ENCODE measurements around the gene ADAMTS14.

Gene ADAMTS14

GRCh38 chr10:70743879-70744278 is 71.6 kb downstream of the ADAMTS14 start:
- H4K20me1 ChIP-seq (ENCODE audit: control insufficient read depth, insufficient read depth, low read depth, low read length): no peaks in the 10 kb centered on the region
- no peak overlapping the region for H3K4me2 ChIP-seq (ENCODE audit: low read length)
- H3K4me1 ChIP-seq (ENCODE audit: control insufficient read depth, low read length): peaks cover 5% of the 10 kb centered on the region
- no peaks in the 10 kb centered on the region for H3K9me3 ChIP-seq (ENCODE audit: control insufficient read depth, insufficient read depth, low read length)
- H3K27ac ChIP-seq (ENCODE audit: low read depth, low read length): no peak overlapping the region
- H3F3A ChIP-seq (ENCODE audit: control insufficient read depth, insufficient read depth): no peaks in the 10 kb centered on the region
- H3K9me2 ChIP-seq (replicated peaks; ENCODE audit: control insufficient read depth, low read length): no peaks in the 10 kb centered on the region
- no peak overlapping the region for H3K4me3 ChIP-seq (ENCODE audit: low read length)
- no peaks in the 10 kb centered on the region for H3K36me3 ChIP-seq (ENCODE audit: control insufficient read depth, low read length)
- TF ChIP-seq EZH2phosphoT487 (IDR thresholded peaks at IDR 0.05; ENCODE audit: borderline replicate concordance, low read length): no peak
- H3K79me2 ChIP-seq (ENCODE audit: control insufficient read depth, low read length): no peaks in the 10 kb centered on the region
- H3K27me3 ChIP-seq (ENCODE audit: control insufficient read depth, low read length): no peaks in the 10 kb centered on the region

DNA sequence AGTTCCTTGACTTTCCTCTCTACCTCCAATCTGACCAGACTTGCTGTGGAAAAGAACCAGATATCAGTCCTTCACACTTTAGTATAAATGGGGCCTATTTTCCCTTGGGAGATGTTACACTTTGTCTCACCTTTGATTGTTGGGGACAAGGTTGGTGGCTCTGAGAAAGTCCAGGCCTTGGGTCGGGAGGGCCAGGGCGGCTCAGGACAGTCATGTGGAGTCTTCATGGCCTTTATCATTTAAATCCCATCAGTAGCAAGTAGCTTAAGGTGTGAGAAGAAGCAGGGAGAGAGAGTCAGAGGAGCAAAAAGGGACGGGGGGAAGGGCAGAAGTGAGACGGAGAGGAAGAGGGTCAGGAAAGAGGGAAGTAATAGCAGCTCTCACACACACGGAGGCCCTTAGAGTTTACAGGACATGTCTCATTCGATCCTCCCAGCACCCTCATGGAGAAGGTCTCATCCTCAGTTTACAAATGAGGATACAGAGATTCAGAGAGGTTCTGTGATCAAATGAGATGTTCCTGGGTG is 72.4 kb downstream of the ADAMTS14 start:
- Histone ChIP-seq H3F3A (ENCODE audit: control insufficient read depth, insufficient read depth) (no peaks in the 10 kb centered on the region), H4K20me1 (ENCODE audit: control insufficient read depth, insufficient read depth, low read depth, low read length) (no peaks in the 10 kb centered on the region), H3K36me3 (ENCODE audit: control insufficient read depth, low read length) (no peaks in the 10 kb centered on the region), H3K27ac (ENCODE audit: low read depth, low read length) (no peak overlapping the region), H3K4me3 (ENCODE audit: low read length) (no peak overlapping the region), H3K79me2 (ENCODE audit: control insufficient read depth, low read length) (no peaks in the 10 kb centered on the region), H3K27me3 (ENCODE audit: control insufficient read depth, low read length) (no peaks in the 10 kb centered on the region), H3K9me3 (ENCODE audit: control insufficient read depth, insufficient read depth, low read length) (no peaks in the 10 kb centered on the region), H3K4me1 (ENCODE audit: control insufficient read depth, low read length) (peaks cover 5% of the 10 kb centered on the region), H3K9me2 (replicated peaks; ENCODE audit: control insufficient read depth, low read length) (no peaks in the 10 kb centered on the region), H3K4me2 (ENCODE audit: low read length) (no peak overlapping the region)
- TF ChIP-seq, protein P1, sequence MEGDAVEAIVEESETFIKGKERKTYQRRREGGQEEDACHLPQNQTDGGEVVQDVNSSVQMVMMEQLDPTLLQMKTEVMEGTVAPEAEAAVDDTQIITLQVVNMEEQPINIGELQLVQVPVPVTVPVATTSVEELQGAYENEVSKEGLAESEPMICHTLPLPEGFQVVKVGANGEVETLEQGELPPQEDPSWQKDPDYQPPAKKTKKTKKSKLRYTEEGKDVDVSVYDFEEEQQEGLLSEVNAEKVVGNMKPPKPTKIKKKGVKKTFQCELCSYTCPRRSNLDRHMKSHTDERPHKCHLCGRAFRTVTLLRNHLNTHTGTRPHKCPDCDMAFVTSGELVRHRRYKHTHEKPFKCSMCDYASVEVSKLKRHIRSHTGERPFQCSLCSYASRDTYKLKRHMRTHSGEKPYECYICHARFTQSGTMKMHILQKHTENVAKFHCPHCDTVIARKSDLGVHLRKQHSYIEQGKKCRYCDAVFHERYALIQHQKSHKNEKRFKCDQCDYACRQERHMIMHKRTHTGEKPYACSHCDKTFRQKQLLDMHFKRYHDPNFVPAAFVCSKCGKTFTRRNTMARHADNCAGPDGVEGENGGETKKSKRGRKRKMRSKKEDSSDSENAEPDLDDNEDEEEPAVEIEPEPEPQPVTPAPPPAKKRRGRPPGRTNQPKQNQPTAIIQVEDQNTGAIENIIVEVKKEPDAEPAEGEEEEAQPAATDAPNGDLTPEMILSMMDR (IDR thresholded peaks at IDR 0.05; ENCODE audit: low read depth, low read length, poor library complexity, severe bottlenecking): no peak
- no peak for TF ChIP-seq EZH2phosphoT487 (IDR thresholded peaks at IDR 0.05; ENCODE audit: borderline replicate concordance, low read length)

DNA sequence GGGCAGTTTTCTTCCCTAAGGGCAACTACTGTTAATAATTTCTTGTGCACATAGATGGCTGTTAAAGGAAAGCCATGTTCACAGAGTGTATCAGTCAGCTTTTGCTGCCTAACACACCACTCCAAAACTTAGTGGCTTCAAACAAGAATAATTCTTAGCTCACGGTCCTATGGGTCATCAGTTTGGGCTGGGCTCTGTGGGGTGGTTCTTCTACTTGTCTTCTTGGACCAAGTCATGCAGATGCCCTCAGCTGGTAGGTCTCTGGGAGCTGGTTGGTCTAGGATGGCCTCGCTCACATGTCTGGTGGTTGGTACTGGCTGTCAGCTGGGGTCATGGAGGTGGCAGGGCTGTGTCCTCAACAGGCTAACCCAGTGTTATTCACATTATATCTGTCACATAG is 73.2 kb downstream of the ADAMTS14 start:
- Histone ChIP-seq H3K4me1 (ENCODE audit: control insufficient read depth, low read length) (peaks cover 5% of the 10 kb centered on the region), H3K27ac (ENCODE audit: low read depth, low read length) (no peak overlapping the region), H4K20me1 (ENCODE audit: control insufficient read depth, insufficient read depth, low read depth, low read length) (no peaks in the 10 kb centered on the region), H3K9me3 (ENCODE audit: control insufficient read depth, insufficient read depth, low read length) (no peaks in the 10 kb centered on the region), H3K79me2 (ENCODE audit: control insufficient read depth, low read length) (no peaks in the 10 kb centered on the region), H3K27me3 (ENCODE audit: control insufficient read depth, low read length) (no peaks in the 10 kb centered on the region), H3K9me2 (replicated peaks; ENCODE audit: control insufficient read depth, low read length) (no peaks in the 10 kb centered on the region), H3K4me2 (ENCODE audit: low read length) (no peak overlapping the region), H3K4me3 (ENCODE audit: low read length) (no peak overlapping the region), H3K36me3 (ENCODE audit: control insufficient read depth, low read length) (no peaks in the 10 kb centered on the region), H3F3A (ENCODE audit: control insufficient read depth, insufficient read depth) (no peaks in the 10 kb centered on the region)
- no peak for TF ChIP-seq EZH2phosphoT487 (IDR thresholded peaks at IDR 0.05; ENCODE audit: borderline replicate concordance, low read length)
- TF ChIP-seq, protein P1 (IDR thresholded peaks at IDR 0.05; ENCODE audit: low read depth, low read length, poor library complexity, severe bottlenecking): no peak

- Histone ChIP-seq H3K4me3 (ENCODE audit: low read length) (no peak overlapping the region), H3K4me2 (ENCODE audit: low read length) (no peak overlapping the region), H3F3A (ENCODE audit: control insufficient read depth, insufficient read depth) (no peaks in the 10 kb centered on the region), H3K36me3 (ENCODE audit: control insufficient read depth, low read length) (no peaks in the 10 kb centered on the region), H3K79me2 (ENCODE audit: control insufficient read depth, low read length) (no peaks in the 10 kb centered on the region), H3K27ac (ENCODE audit: low read depth, low read length) (no peak overlapping the region), H3K27me3 (ENCODE audit: control insufficient read depth, low read length) (no peaks in the 10 kb centered on the region), H3K4me1 (ENCODE audit: control insufficient read depth, low read length) (peaks cover 5% of the 10 kb centered on the region), H3K9me3 (ENCODE audit: control insufficient read depth, insufficient read depth, low read length) (no peaks in the 10 kb centered on the region), H4K20me1 (ENCODE audit: control insufficient read depth, insufficient read depth, low read depth, low read length) (no peaks in the 10 kb centered on the region), H3K9me2 (replicated peaks; ENCODE audit: control insufficient read depth, low read length) (no peaks in the 10 kb centered on the region)
- no peak for TF ChIP-seq EZH2phosphoT487 (IDR thresholded peaks at IDR 0.05; ENCODE audit: borderline replicate concordance, low read length)
- TF ChIP-seq, protein P1 (IDR thresholded peaks at IDR 0.05; ENCODE audit: low read depth, low read length, poor library complexity, severe bottlenecking): no peak
Observed at GRCh38 chr10:70747192-70747965, 75.1 kb downstream of the ADAMTS14 start.

Data from DOHH2 (cell line).